KMS-11 (cell line): ENCODE data around the gene PRKAR1B.

Source experiments
- H2AFZ ChIP-seq: fragments of 200-600 bp; sonication (generic); 2 replicates; pipeline ENCODE4 v1.6.1; 2016; ENCODE audit warnings: antibody characterized with exemption, mixed run types, low read depth
- H3K27ac ChIP-seq: fragments of 200-600 bp; sonication (generic); 2 replicates; pipeline ENCODE4 v1.6.1; 2016; ENCODE audit warnings: mild to moderate bottlenecking, mixed run types
- H3K27me3 ChIP-seq: fragments of 200-600 bp; sonication (generic); 2 replicates; pipeline ENCODE4 v1.6.1; 2017; ENCODE audit warnings: mild to moderate bottlenecking, low read depth, mixed run types, moderate library complexity; ENCODE audit not compliant: insufficient read depth
- H3K36me3 ChIP-seq: fragments of 200-600 bp; sonication (generic); 2 replicates; pipeline ENCODE4 v1.6.1; 2017; ENCODE audit warnings: mild to moderate bottlenecking, mixed run types; ENCODE audit not compliant: insufficient read depth
- H3K4me1 ChIP-seq: fragments of 200-600 bp; sonication (generic); 2 replicates; pipeline ENCODE4 v1.6.1; 2016; ENCODE audit warnings: mild to moderate bottlenecking, low read depth, mixed run types; ENCODE audit not compliant: poor library complexity, severe bottlenecking
- H3K4me2 ChIP-seq: fragments of 200-600 bp; sonication (generic); 2 replicates; pipeline ENCODE4 v1.7.0; 2016; ENCODE audit warnings: mild to moderate bottlenecking, mixed run types
- H3K4me3 ChIP-seq: fragments of 200-600 bp; sonication (generic); IDR thresholded peaks from 2 replicates; pipeline ENCODE4 v1.6.1; 2017; ENCODE audit warnings: low read depth, low read length, mixed read lengths; ENCODE audit not compliant: insufficient read depth
- H3K79me2 ChIP-seq: fragments of 200-600 bp; sonication (generic); 2 replicates; pipeline ENCODE4 v1.6.1; 2016; ENCODE audit warnings: low read depth, mixed run types; ENCODE audit not compliant: insufficient read depth
- H3K9ac ChIP-seq: fragments of 200-600 bp; sonication (generic); 2 replicates; pipeline ENCODE4 v1.6.1; 2016; ENCODE audit warnings: mild to moderate bottlenecking, mixed run types
- H4K20me1 ChIP-seq: fragments of 200-600 bp; sonication (generic); 2 replicates; pipeline ENCODE4 v1.6.1; 2016; ENCODE audit warnings: mild to moderate bottlenecking, mixed run types; ENCODE audit not compliant: insufficient read depth
- TF ChIP-seq, protein P1 (sequence below): fragments of 200-600 bp; sonication (generic); conservative IDR thresholded peaks from 2 replicates; pipeline ENCODE4 v1.6.1; 2017; ENCODE audit warnings: low read depth, mild to moderate bottlenecking, antibody characterized with exemption, low read length, moderate library complexity, mixed read lengths

Gene PRKAR1B

DNA sequence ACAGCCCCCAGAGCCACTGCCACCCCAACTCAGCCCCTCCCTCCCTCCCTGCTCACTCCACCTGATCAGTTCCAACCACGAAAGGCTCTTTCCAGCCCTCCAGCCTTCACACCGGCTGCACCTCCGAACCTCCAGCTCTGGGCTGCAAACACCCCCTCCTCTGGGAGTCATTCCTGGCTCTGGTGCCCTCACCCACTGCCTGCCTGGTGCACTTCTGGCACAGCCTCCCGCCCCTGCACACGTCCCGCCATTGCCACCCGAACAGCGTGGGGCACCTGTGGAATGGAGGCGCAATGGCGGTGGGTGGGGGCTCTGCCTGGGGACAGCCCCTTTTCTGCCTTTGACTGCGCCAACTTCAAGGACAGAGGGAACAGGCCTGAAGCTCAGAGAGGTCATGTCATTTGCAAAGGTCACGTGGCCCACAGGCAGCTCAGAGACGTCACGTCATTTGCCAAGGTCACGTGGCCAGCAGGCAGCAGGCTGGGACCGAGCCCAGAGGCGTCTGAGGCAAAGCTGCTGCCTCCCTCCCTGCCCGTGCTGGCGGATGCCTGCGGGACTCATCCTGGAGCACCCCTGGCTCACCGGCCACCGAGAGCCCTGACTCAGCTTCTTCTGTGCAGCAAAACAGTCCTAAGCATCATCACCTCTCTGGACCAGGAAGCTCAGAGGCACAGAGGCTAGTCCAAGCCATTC is 76.6 kb downstream of the PRKAR1B start:
- TF ChIP-seq, protein P1, sequence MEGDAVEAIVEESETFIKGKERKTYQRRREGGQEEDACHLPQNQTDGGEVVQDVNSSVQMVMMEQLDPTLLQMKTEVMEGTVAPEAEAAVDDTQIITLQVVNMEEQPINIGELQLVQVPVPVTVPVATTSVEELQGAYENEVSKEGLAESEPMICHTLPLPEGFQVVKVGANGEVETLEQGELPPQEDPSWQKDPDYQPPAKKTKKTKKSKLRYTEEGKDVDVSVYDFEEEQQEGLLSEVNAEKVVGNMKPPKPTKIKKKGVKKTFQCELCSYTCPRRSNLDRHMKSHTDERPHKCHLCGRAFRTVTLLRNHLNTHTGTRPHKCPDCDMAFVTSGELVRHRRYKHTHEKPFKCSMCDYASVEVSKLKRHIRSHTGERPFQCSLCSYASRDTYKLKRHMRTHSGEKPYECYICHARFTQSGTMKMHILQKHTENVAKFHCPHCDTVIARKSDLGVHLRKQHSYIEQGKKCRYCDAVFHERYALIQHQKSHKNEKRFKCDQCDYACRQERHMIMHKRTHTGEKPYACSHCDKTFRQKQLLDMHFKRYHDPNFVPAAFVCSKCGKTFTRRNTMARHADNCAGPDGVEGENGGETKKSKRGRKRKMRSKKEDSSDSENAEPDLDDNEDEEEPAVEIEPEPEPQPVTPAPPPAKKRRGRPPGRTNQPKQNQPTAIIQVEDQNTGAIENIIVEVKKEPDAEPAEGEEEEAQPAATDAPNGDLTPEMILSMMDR, result no peak
- H3K79me2 ChIP-seq, result 0 out of 2 replicates have a peak, but pooled peaks cover 2% of the 10 kb centered on the region
- H3K4me2 ChIP-seq, result no peak overlapping the region
- no peak overlapping the region for H3K4me3 ChIP-seq
- H3K27ac ChIP-seq, result no peak overlapping the region
- no peaks in the 10 kb centered on the region for H3K4me1 ChIP-seq
- H3K27me3 ChIP-seq, result no peaks in the 10 kb centered on the region
- H3K9ac ChIP-seq, result no peak overlapping the region
- H3K36me3 ChIP-seq, result no peaks in the 10 kb centered on the region
- no peaks in the 10 kb centered on the region for H4K20me1 ChIP-seq
- H2AFZ ChIP-seq, result no peak overlapping the region

DNA sequence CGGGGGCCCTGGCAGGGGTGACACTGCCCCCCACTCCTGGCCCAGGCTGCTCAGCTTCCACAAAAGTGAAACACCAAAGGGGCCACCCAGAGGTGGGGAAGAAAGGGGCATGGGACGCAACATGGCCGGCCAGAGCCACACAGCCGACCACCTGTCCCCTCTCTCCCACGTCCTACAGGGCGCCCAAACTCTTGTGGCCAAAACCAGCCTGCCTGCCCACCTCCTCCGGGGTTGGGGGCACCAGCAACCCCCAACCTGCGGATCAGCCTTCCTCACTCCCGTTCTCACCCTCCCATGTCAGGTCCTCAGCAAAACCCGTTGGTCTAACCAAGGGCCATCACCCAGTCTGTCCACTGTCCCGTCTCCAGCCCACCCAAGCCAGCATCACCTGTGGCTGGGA is 80.1 kb downstream of the PRKAR1B start:
- Histone ChIP-seq H2AFZ (no peak overlapping the region), H4K20me1 (no peaks in the 10 kb centered on the region), H3K9ac (no peak overlapping the region)

DNA sequence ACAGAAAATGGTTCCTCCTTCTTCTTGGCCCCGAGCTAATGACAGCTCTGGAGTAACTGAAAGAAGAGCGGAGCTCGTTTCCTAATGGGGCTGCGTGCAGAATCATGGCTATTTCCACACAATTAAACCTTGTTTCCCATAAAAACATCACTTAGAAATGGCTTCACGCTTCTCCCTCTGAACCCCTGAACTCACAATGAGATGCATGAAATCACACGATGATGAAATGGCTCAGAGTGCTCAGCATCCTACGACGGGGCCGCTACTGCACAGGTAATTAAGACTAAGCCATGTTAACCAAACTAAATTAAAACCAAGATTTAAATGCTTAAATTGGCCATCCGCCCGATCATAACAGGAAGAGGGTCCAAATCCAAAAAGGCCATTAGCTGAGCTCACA is 80.6 kb downstream of the PRKAR1B start:
- no peaks in the 10 kb centered on the region for H3K4me1 ChIP-seq

More for the DNA sequence above, 80.1 kb downstream of the PRKAR1B start:
- no peak overlapping the region for H3K4me3 ChIP-seq
- H3K36me3 ChIP-seq, result no peaks in the 10 kb centered on the region
- H3K79me2 ChIP-seq, result no peaks in the 10 kb centered on the region
- TF ChIP-seq, protein P1, result no peak
- H3K27me3 ChIP-seq, result no peaks in the 10 kb centered on the region
- no peaks in the 10 kb centered on the region for H3K4me1 ChIP-seq
- H3K27ac ChIP-seq, result no peak overlapping the region
- no peak overlapping the region for H3K4me2 ChIP-seq

DNA sequence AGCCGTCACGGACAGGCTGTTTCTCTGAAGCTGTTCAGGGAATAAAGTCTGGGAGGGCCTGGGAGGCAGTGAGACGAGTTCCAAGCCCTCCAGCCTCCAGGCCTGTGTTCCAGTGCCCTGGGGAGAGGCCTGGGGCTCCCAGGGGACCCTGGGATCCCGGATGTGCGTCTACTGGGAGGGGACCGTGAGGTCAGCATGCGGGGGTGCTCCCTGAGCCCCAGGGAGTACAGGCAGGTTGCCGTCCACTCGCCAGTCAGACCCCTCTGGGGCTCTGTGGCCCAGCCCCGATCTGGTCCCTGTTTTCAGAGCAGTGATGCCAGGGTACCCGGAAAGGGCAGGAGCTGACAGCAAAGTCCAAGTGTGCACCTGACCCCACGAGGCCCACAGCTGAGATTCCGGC is 81.5 kb downstream of the PRKAR1B start:
- H3K9ac ChIP-seq, result no peak overlapping the region
- no peak overlapping the region for H2AFZ ChIP-seq

More for the DNA sequence above, 80.6 kb downstream of the PRKAR1B start:
- Histone ChIP-seq H3K36me3 (no peaks in the 10 kb centered on the region), H3K9ac (no peak overlapping the region), H3K4me3 (no peak overlapping the region), H3K27ac (no peak overlapping the region), H3K79me2 (no peaks in the 10 kb centered on the region), H3K27me3 (no peaks in the 10 kb centered on the region), H2AFZ (no peak overlapping the region), H4K20me1 (no peaks in the 10 kb centered on the region), H3K4me2 (no peak overlapping the region)
- TF ChIP-seq, protein P1, result no peak

More for the DNA sequence above, 81.5 kb downstream of the PRKAR1B start:
- H4K20me1 ChIP-seq, result no peaks in the 10 kb centered on the region
- H3K79me2 ChIP-seq, result no peaks in the 10 kb centered on the region
- TF ChIP-seq, protein P1, result no peak
- H3K4me3 ChIP-seq, result no peak overlapping the region
- no peaks in the 10 kb centered on the region for H3K4me1 ChIP-seq
- no peaks in the 10 kb centered on the region for H3K27me3 ChIP-seq
- no peak overlapping the region for H3K27ac ChIP-seq
- H3K36me3 ChIP-seq, result no peaks in the 10 kb centered on the region
- H3K4me2 ChIP-seq, result no peak overlapping the region
